CD14-positive monocyte (primary cell): ENCODE measurements around the gene KRT86. TPM values are rescaled to one million over a fixed set of nuclear protein-coding genes. Genes with fewer than 3 reads are reported as not detected.

Experiments
- DNase-seq, 3 donors: peaks; one replicate each; pipeline ENCODE4 v3.0.0-alpha.2; 2011 to 2022
- H2AFZ ChIP-seq: 2 replicates; pipeline ENCODE4 v1.6.0; 2012; ENCODE audit warnings: mild to moderate bottlenecking, low read depth, low read length, inconsistent platforms; ENCODE audit not compliant: insufficient read depth, poor library complexity, severe bottlenecking
- H3K27ac ChIP-seq, 2 donors: 1 replicate in 1 of 2; 2 replicates in 1 of 2; pipeline ENCODE4 v1.5.1; 2012 to 2013; ENCODE audit warnings: low read length in 2 of 2, control low read depth in 1 of 2, inconsistent platforms in 1 of 2, low read depth in 1 of 2, mild to moderate bottlenecking in 1 of 2
- H3K27me3 ChIP-seq, 2 donors: one replicate each; pipeline versions ENCODE4 v1.6.0 to v1.6.1; 2011 to 2013; ENCODE audit warnings: low read length in 2 of 2; ENCODE audit not compliant: control insufficient read depth in 2 of 2, insufficient read depth in 2 of 2
- H3K36me3 ChIP-seq, 2 donors: replicated peaks in 1 of 2; 1 replicate in 1 of 2; 2 replicates in 1 of 2; pipeline versions ENCODE4 v1.5.1 to v1.6.1; 2012 to 2013; ENCODE audit warnings: low read length in 2 of 2, control low read depth in 1 of 2, inconsistent platforms in 1 of 2, mild to moderate bottlenecking in 1 of 2; ENCODE audit not compliant: insufficient read depth in 2 of 2, control insufficient read depth in 1 of 2
- H3K4me1 ChIP-seq, 2 donors: 1 replicate in 1 of 2; 2 replicates in 1 of 2; pipeline versions ENCODE4 v1.5.1 to v1.6.1; 2012 to 2013; ENCODE audit warnings: low read length in 2 of 2, control low read depth in 1 of 2, inconsistent platforms in 1 of 2, mild to moderate bottlenecking in 1 of 2, moderate library complexity in 1 of 2; ENCODE audit not compliant: insufficient read depth in 2 of 2, control insufficient read depth in 1 of 2
- H3K4me2 ChIP-seq: replicated peaks from 2 replicates; pipeline ENCODE3; 2012; ENCODE audit warnings: low read length, moderate library complexity, mild to moderate bottlenecking; ENCODE audit not compliant: poor library complexity, severe bottlenecking; ENCODE audit errors: extremely low read depth
- H3K4me3 ChIP-seq, 3 experiments: fragments of 200-600 bp in 1 of 3; sonication (generic) in 1 of 3; replicated peaks in 1 of 3; 1 replicate in 2 of 3; 2 replicates in 1 of 3; pipeline ENCODE4 v1.5.1; 2011 to 2013; ENCODE audit warnings: low read length in 3 of 3, mild to moderate bottlenecking in 3 of 3, control low read depth in 2 of 3, low read depth in 2 of 3, inconsistent platforms in 1 of 3, moderate library complexity in 1 of 3
- H3K79me2 ChIP-seq: 2 replicates; pipeline ENCODE4 v1.6.0; 2012; ENCODE audit warnings: mild to moderate bottlenecking, control low read depth, inconsistent platforms, low read length, moderate library complexity; ENCODE audit not compliant: insufficient read depth
- H3K9ac ChIP-seq: 2 replicates; pipeline ENCODE4 v1.6.0; 2017; ENCODE audit warnings: low read length, mild to moderate bottlenecking; ENCODE audit not compliant: insufficient read depth, poor library complexity, severe bottlenecking
- H3K9me3 ChIP-seq, 2 donors: replicated peaks in 1 of 2; 1 replicate in 1 of 2; 2 replicates in 1 of 2; pipeline versions ENCODE4 v1.5.1 to v1.6.1; 2012 to 2013; ENCODE audit warnings: low read length in 2 of 2, control low read depth in 1 of 2; ENCODE audit not compliant: control insufficient read depth in 1 of 2, insufficient read depth in 1 of 2
- H4K20me1 ChIP-seq: 2 replicates; pipeline ENCODE4 v1.6.0; 2012; ENCODE audit warnings: mild to moderate bottlenecking, low read length, control low read depth, moderate library complexity; ENCODE audit not compliant: insufficient read depth
- H3K27ac Mint-ChIP-seq, 7 donors: one replicate each; pipeline ENCODE4 v1.8.0; 2020; ENCODE audit warnings: mild to moderate bottlenecking in 7 of 7, mixed read lengths in 7 of 7, moderate library complexity in 6 of 7, inconsistent platforms in 2 of 7
- H3K27me3 Mint-ChIP-seq, 3 donors: one replicate each; pipeline ENCODE4 v1.8.0; 2021 to 2022; ENCODE audit warnings: low read depth in 3 of 3, mild to moderate bottlenecking in 3 of 3, mixed read lengths in 3 of 3, moderate library complexity in 3 of 3, inconsistent platforms in 1 of 3
- H3K36me3 Mint-ChIP-seq, 2 donors: one replicate each; pipeline ENCODE4 v1.8.0; 2020; ENCODE audit warnings: mixed read lengths in 2 of 2, inconsistent platforms in 1 of 2, mild to moderate bottlenecking in 1 of 2
- H3K4me1 Mint-ChIP-seq: one replicate; pipeline ENCODE4 v1.8.0; 2020; ENCODE audit warnings: mild to moderate bottlenecking, mixed read lengths
- H3K4me3 Mint-ChIP-seq, 2 donors: one replicate each; pipeline ENCODE4 v1.8.0; 2020; ENCODE audit warnings: mild to moderate bottlenecking in 2 of 2, mixed read lengths in 2 of 2, moderate library complexity in 1 of 2
- H3K9me3 Mint-ChIP-seq, 7 donors: one replicate each; pipeline ENCODE4 v1.8.0; 2020 to 2022; ENCODE audit warnings: mixed read lengths in 7 of 7, mild to moderate bottlenecking in 6 of 7, moderate library complexity in 6 of 7, inconsistent platforms in 2 of 7
- CTCF ChIP-seq: fragments of 200-600 bp; IDR thresholded peaks from one replicate; pipeline ENCODE4 v1.8.0; 2022; ENCODE audit warnings: antibody characterized with exemption, mild to moderate bottlenecking
- WGBS: methylation state at CpG from one replicate; pipeline ENCODE4 v1.1.5; 2013; ENCODE audit warnings: missing lambda C conversion rate; ENCODE audit not compliant: insufficient coverage; 5-methylcytosine and 5-hydroxymethylcytosine counted together
- intact Hi-C, 2 donors: fragments of 100-400 bp; cut with micrococcal nuclease; formaldehyde crosslinking; loops; one replicate each; pipeline versions ENCODE4 v1.15.0 to v1.15.1; 2023
- polyA plus RNA-seq, 3 donors: library from polyadenylated mRNA; depleted of rRNA in 1 of 3; unstranded in 2 of 3; stranded (reverse) in 1 of 3; fragments of 300-500 nt in 2 of 3; fragments of >200 nt in 1 of 3; fragmentation: Illumina TruSeq in 2 of 3; gene quantifications; 1 replicate in 2 of 3; 2 replicates in 1 of 3; pipeline ENCODE4 v1.2.3, GENCODE V29; 2012 to 2021

The KRT86 gene
- polyA plus RNA-seq, 3 donors: not detected

GRCh38 chr12:52279422-52280318, 5.2 kb downstream of the KRT86 start:
- DNase-seq: no peak
- WGBS: 100% methylated on average over 1 of the region's 14 CpGs

More at GRCh38 chr12:52279422-52280318, 5.2 kb downstream of the KRT86 start:
- no peaks in the 10 kb centered on the region for H3K9me3 ChIP-seq
- Mint-ChIP-seq H3K27me3 (peaks cover 14 to 36% (median 17%) of the 10 kb centered on the region in 3 donors), H3K36me3 (no peaks in the 10 kb centered on the region), H3K4me1 (peaks cover 37% of the 10 kb centered on the region), H3K4me3 (peak overlapping the region in 1 of 2 donors; percentile 51), H3K9me3 (peaks cover 0 to 3% (median 0%) of the 10 kb centered on the region in 7 donors), H3K27ac (peak overlapping the region; percentile 75 to 94 (median 91))
- peaks cover 29 to 33% of the 10 kb centered on the region in 2 donors for H3K4me1 ChIP-seq
- no peaks in the 10 kb centered on the region for H3K36me3 ChIP-seq
- peak overlapping the region; percentile 39 for H2AFZ ChIP-seq
- H4K20me1 ChIP-seq: no peaks in the 10 kb centered on the region
- no peak overlapping the region for H3K9ac ChIP-seq
- intact Hi-C loops: loop anchor here in 1 of 2 donors (5.0 kb wide), 1 partner anchor 57 kb away; no protein-coding TSS in a partner anchor
- peaks cover 0 to 36% of the 10 kb centered on the region in 2 donors for H3K27me3 ChIP-seq
- no peaks in the 10 kb centered on the region for H3K79me2 ChIP-seq
- H3K27ac ChIP-seq: peak overlapping the region in 1 of 2 donors; percentile 1
- peak overlapping the region; percentile 48 for H3K4me2 ChIP-seq
- no peak for TF ChIP-seq CTCF
- peak overlapping the region in 1 of 3 experiments; percentile 0 for H3K4me3 ChIP-seq
